Retinal pigment epithelial cell (primary cell): ENCODE measurements around the gene CD1B.
"Not testable (repeated sequence)": the region's sequence is repeated elsewhere in the genome, so short reads cannot be mapped to it uniquely, and the experiment has no call there.

Source experiments
- DNase-seq: peaks from one replicate; pipeline ENCODE4 v3.0.0-alpha.2; 2010; ENCODE audit warnings: low read depth
- H3K4me3 ChIP-seq: 2 replicates; pipeline ENCODE4 v1.5.1; 2011; ENCODE audit warnings: mild to moderate bottlenecking, low read length, control low read depth, moderate library complexity
- CTCF ChIP-seq: conservative IDR thresholded peaks from 2 replicates; pipeline ENCODE4 v1.5.1; 2011; ENCODE audit warnings: low read depth, low read length, control low read depth, inconsistent platforms

The CD1B gene

GRCh38 chr1:158357441-158357840, 26.1 kb upstream of the CD1B start:
- no peak for TF ChIP-seq CTCF
- DNase-seq, result no peak

GRCh38 chr1:158356616-158357015, 25.3 kb upstream of the CD1B start:
- TF ChIP-seq CTCF, result no peak
- H3K4me3 ChIP-seq, result no peak overlapping the region

More at GRCh38 chr1:158357441-158357840, 26.1 kb upstream of the CD1B start:
- H3K4me3 ChIP-seq, result no peak overlapping the region

GRCh38 chr1:158355773-158356285, 24.5 kb upstream of the CD1B start:
- no peak overlapping the region for H3K4me3 ChIP-seq
- no peak for TF ChIP-seq CTCF
- DNase-seq, result no peak

More at GRCh38 chr1:158356616-158357015, 25.3 kb upstream of the CD1B start:
- DNase-seq, result no peak

- no peak for TF ChIP-seq CTCF
- no peak overlapping the region for H3K4me3 ChIP-seq
- DNase-seq, result no peak
Observed at GRCh38 chr1:158354255-158354654, 22.9 kb upstream of the CD1B start.

DNA sequence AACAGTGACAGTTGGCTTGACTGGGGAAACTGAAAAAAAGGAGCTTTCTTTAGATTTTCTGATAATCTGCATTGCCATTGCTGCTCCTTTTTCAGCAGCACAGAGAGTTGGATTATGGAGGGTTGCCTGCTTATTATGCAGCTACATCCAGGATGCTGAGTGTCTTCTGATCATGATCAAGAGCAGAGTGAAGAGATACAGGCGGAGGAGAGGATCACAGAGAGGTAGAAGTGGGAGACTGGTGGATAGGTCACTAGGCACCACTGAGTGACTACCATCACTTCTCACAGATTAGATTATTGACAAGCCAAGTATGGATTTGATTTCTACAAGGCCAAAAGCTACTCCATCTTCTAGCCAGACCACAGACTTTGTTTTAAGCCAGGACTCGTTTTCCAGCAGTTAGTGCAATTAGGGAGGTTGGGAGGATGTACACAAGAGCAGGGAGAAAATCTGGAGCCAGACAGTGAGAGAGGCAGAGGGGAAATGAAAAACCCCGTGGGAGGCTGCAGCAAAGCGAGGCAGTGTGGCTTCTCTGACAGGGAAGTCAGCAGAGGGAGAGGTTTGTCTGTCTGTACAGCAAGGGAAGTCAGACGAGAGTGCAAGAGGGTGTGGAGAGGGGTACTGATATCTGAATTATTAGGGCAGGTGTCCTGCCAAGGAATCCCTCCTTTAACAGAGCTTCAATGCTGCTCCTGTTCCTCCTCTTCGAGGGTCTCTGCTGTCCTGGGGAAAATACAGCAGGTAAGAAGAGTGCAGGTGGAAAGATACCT, 22.2 kb upstream of the CD1B start, which contains the start of gene CD1E:
Gene CD1E (plus strand): TSS at position 592 of the 773 bp plus-strand sequence. CDS start 95 bp downstream, at position 687.
- no peak for TF ChIP-seq CTCF
- DNase-seq, result no peak

DNA sequence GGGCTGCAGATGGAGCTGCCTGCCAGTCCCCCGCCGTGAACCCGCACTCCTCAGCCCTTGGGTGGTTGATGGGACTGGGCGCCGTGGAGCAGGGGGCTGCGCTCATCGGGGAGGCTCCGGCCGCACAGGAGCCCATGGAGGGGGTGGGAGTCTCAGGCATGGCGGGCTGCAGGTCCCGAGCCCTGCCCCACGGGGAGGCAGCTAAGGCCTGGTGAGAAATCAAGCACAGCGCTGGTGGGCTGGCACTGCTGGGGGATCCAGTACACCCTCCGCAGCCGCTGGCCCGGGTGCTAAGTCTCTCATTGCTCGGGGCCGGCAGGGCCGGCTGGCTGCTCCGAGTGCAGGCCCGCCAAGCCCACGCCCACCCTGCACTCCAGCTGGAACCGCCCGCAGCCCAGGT, 17.6 kb upstream of the CD1B start:
- not testable (repeated sequence) for DNase-seq, H3K4me3 ChIP-seq

More for the DNA sequence above, 22.2 kb upstream of the CD1B start, which contains the start of gene CD1E:
- no peak within 1 kb of the TSS for H3K4me3 ChIP-seq

- DNase-seq, result not testable (repeated sequence)
Observed at GRCh38 chr1:158336413-158336812, 5.1 kb upstream of the CD1B start.

GRCh38 chr1:158335213-158335532, 3.8 kb upstream of the CD1B start:
- no peak overlapping the region for H3K4me3 ChIP-seq

More at GRCh38 chr1:158336413-158336812, 5.1 kb upstream of the CD1B start:
- H3K4me3 ChIP-seq, result not testable (repeated sequence)

More at GRCh38 chr1:158335213-158335532, 3.8 kb upstream of the CD1B start:
- TF ChIP-seq CTCF, result no peak
- no peak for DNase-seq
